Eye (tissue), 1 donor: ENCODE measurements around the gene CSMD2.

Experiments used
- DNase-seq: peaks from one replicate; pipeline ENCODE4 v3.0.0-alpha.2; 2015

The CSMD2 gene

GRCh38 chr1:33735624-33736023 lies 429.4 kb downstream of the CSMD2 start:
- DNase-seq: peak; percentile 28

GRCh38 chr1:33727310-33727709 lies 437.7 kb downstream of the CSMD2 start:
- no peak for DNase-seq

- no peak for DNase-seq
Observed at GRCh38 chr1:33726274-33726804, 438.7 kb downstream of the CSMD2 start.

- no peak for DNase-seq
Observed at GRCh38 chr1:33725556-33726160, 439.4 kb downstream of the CSMD2 start.

GRCh38 chr1:33725037-33725436 lies 440.0 kb downstream of the CSMD2 start:
- no peak for DNase-seq

GRCh38 chr1:33724348-33724747 lies 440.7 kb downstream of the CSMD2 start:
- DNase-seq: no peak

GRCh38 chr1:33723251-33723650 lies 441.8 kb downstream of the CSMD2 start:
- DNase-seq: no peak

- no peak for DNase-seq
Observed at GRCh38 chr1:33721301-33721815, 443.7 kb downstream of the CSMD2 start.

- no peak for DNase-seq
Observed at GRCh38 chr1:33719771-33720670, 445.0 kb downstream of the CSMD2 start.

- peak; percentile 84 for DNase-seq
Observed at GRCh38 chr1:33719326-33719725, 445.7 kb downstream of the CSMD2 start.

- peak; percentile 69 for DNase-seq
Observed at GRCh38 chr1:33718186-33718585, 446.8 kb downstream of the CSMD2 start.

GRCh38 chr1:33716976-33717688 lies 447.9 kb downstream of the CSMD2 start:
- DNase-seq: no peak

GRCh38 chr1:33715195-33715811 lies 449.7 kb downstream of the CSMD2 start:
- DNase-seq: no peak

- DNase-seq: no peak
Observed at GRCh38 chr1:33714421-33714820, 450.6 kb downstream of the CSMD2 start.

- DNase-seq: no peak
Observed at GRCh38 chr1:33713058-33713877, 451.8 kb downstream of the CSMD2 start.

- DNase-seq: peak; percentile 48
Observed at GRCh38 chr1:33712186-33712585, 452.8 kb downstream of the CSMD2 start.

GRCh38 chr1:33711511-33711910 lies 453.5 kb downstream of the CSMD2 start:
- DNase-seq: no peak

GRCh38 chr1:33710967-33711366 lies 454.1 kb downstream of the CSMD2 start:
- DNase-seq: no peak

- DNase-seq: no peak
Observed at GRCh38 chr1:33709783-33710718, 455.0 kb downstream of the CSMD2 start.

- no peak for DNase-seq
Observed at GRCh38 chr1:33709174-33709782, 455.8 kb downstream of the CSMD2 start.
